Mucosa of descending colon (tissue), 3 donors: Measurements from ENCODE around the gene ACCSL. TPM values are rescaled to one million over a fixed set of nuclear protein-coding genes. Genes with fewer than 3 reads are reported as not detected.

Experiments
- ATAC-seq: fragments of 200-7000 bp; cut with Tn5 transposase; one replicate; pipeline ENCODE4 v1.9.1; 2020; ENCODE audit warnings: mild to moderate bottlenecking, moderate library complexity
- DNase-seq, 3 donors: peaks; one replicate each; pipeline ENCODE4 v3.0.0-alpha.2; 2020
- H3K36me3 ChIP-seq: fragments of 200-600 bp; one replicate; pipeline ENCODE4 v1.8.0; 2021; ENCODE audit warnings: low read depth, mild to moderate bottlenecking
- H3K4me1 ChIP-seq: fragments of 200-600 bp; one replicate; pipeline ENCODE4 v1.8.0; 2021; ENCODE audit warnings: low read depth, mild to moderate bottlenecking
- H3K4me3 ChIP-seq: fragments of 200-600 bp; one replicate; pipeline ENCODE4 v1.8.0; 2021; ENCODE audit warnings: mild to moderate bottlenecking
- H3K9me3 ChIP-seq: fragments of 200-600 bp; one replicate; pipeline ENCODE4 v1.8.0; 2021; ENCODE audit warnings: mild to moderate bottlenecking
- CTCF ChIP-seq: fragments of 200-600 bp; IDR thresholded peaks from one replicate; pipeline ENCODE4 v1.8.0; 2022; ENCODE audit warnings: antibody characterized with exemption, mild to moderate bottlenecking
- intact Hi-C, 2 donors: fragments of 100-400 bp; cut with DNase I in 1 of 2; cut with micrococcal nuclease in 1 of 2; formaldehyde crosslinking; loops; one replicate each; pipeline versions ENCODE4 v1.11.0 to v1.11.1; 2022; cut with DNase I, micrococcal nuclease
- total RNA-seq, 3 donors: library from RNA; stranded (reverse); fragmentation: NEBNext Ultra II Directional in 2 of 3; extraction: Animal tissue kit (Norgen Biotek cat#: 25700) in 2 of 3; gene quantifications; one replicate each; pipeline versions ENCODE4 v1.2.1 to v1.2.4, GENCODE V29; 2021 to 2023
- donor health status: DM: no; HTN: no; CAD: no; lungs with moderate emphysema.
- donor health status: DM: no; HTN: no; CAD: no.
- donor health status: DM: no; HTN: yes; CAD: no.

ACCSL gene
- total RNA-seq, 3 donors from 2014 or later, result not detected

GRCh38 chr11:44071157-44071556 lies 23.4 kb downstream of the ACCSL start:
- Histone ChIP-seq H3K4me3 (no peak overlapping the region), H3K4me1 (peaks cover 10% of the 10 kb centered on the region), H3K9me3 (no peaks in the 10 kb centered on the region), H3K36me3 (no peaks in the 10 kb centered on the region)
- intact Hi-C loops, result no loop called here
- no peak for ATAC-seq
- no peak for TF ChIP-seq CTCF
- DNase-seq, result no peak

- ATAC-seq (no peak), DNase-seq (no peak)
- Histone ChIP-seq H3K4me1 (no peaks in the 10 kb centered on the region), H3K36me3 (no peaks in the 10 kb centered on the region), H3K9me3 (no peaks in the 10 kb centered on the region), H3K4me3 (no peak overlapping the region)
- TF ChIP-seq CTCF, result no peak
- intact Hi-C loops, result no loop called here
Observed at GRCh38 chr11:44072757-44073658, 25.2 kb downstream of the ACCSL start.

GRCh38 chr11:44078794-44079193 lies 31.0 kb downstream of the ACCSL start:
- DNase-seq, result no peak
- no peaks in the 10 kb centered on the region for H3K4me1 ChIP-seq
- TF ChIP-seq CTCF, result no peak
- ATAC-seq, result no peak
- no peak overlapping the region for H3K4me3 ChIP-seq
- H3K36me3 ChIP-seq, result no peaks in the 10 kb centered on the region
- intact Hi-C loops, result no loop called here
- H3K9me3 ChIP-seq, result no peaks in the 10 kb centered on the region

GRCh38 chr11:44079376-44079775 lies 31.6 kb downstream of the ACCSL start:
- H3K9me3 ChIP-seq, result no peaks in the 10 kb centered on the region
- no peak for TF ChIP-seq CTCF
- no peaks in the 10 kb centered on the region for H3K36me3 ChIP-seq
- no peak for DNase-seq
- intact Hi-C loops, result no loop called here
- H3K4me1 ChIP-seq, result no peaks in the 10 kb centered on the region
- ATAC-seq, result no peak
- no peak overlapping the region for H3K4me3 ChIP-seq

GRCh38 chr11:44080951-44081350 lies 33.2 kb downstream of the ACCSL start:
- intact Hi-C loops, result no loop called here
- no peak for TF ChIP-seq CTCF
- Histone ChIP-seq H3K4me3 (no peak overlapping the region), H3K36me3 (no peaks in the 10 kb centered on the region), H3K9me3 (no peaks in the 10 kb centered on the region), H3K4me1 (no peaks in the 10 kb centered on the region)
- ATAC-seq, result no peak
- no peak for DNase-seq
